ENCODE measurements around the gene ACOX2. TPM values are rescaled to one million over a fixed set of nuclear protein-coding genes. Genes with fewer than 3 reads are reported as not detected.
A peak's percentile ranks its signal among the peaks of the same experiment; 100 is the strongest.

The ACOX2 gene
- total and polyA plus RNA-seq, 2 of the 13 experiments (the other 11 are each of a cell fraction or from before 2014, with no cell fraction given) = 42.6 to 98.5 TPM

GRCh38 chr3:58519668-58520402, 17.2 kb downstream of the ACOX2 start (continued):
- TF ChIP-seq, protein P1, sequence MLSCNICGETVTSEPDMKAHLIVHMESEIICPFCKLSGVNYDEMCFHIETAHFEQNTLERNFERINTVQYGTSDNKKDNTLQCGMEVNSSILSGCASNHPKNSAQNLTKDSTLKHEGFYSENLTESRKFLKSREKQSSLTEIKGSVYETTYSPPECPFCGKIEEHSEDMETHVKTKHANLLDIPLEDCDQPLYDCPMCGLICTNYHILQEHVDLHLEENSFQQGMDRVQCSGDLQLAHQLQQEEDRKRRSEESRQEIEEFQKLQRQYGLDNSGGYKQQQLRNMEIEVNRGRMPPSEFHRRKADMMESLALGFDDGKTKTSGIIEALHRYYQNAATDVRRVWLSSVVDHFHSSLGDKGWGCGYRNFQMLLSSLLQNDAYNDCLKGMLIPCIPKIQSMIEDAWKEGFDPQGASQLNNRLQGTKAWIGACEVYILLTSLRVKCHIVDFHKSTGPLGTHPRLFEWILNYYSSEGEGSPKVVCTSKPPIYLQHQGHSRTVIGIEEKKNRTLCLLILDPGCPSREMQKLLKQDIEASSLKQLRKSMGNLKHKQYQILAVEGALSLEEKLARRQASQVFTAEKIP (CRISPR knock-in tag; IDR thresholded peaks at IDR 0.05; ENCODE audit: borderline replicate concordance) = no peak
- TF ChIP-seq ZFP91 (CRISPR knock-in tag; IDR thresholded peaks at IDR 0.05; ENCODE audit: borderline replicate concordance) = no peak
- TF ChIP-seq PHF5A (CRISPR knock-in tag; IDR thresholded peaks at IDR 0.05; ENCODE audit: low read depth, unreplicated experiment) = peak; percentile 44
- no peak for TF ChIP-seq SRSF1 (optimal IDR thresholded peaks at IDR 0.05; ENCODE audit: low read depth, low read length)
- no peak for TF ChIP-seq SMAD9 (CRISPR knock-in tag; IDR thresholded peaks at IDR 0.05)
- TF ChIP-seq, protein P2, sequence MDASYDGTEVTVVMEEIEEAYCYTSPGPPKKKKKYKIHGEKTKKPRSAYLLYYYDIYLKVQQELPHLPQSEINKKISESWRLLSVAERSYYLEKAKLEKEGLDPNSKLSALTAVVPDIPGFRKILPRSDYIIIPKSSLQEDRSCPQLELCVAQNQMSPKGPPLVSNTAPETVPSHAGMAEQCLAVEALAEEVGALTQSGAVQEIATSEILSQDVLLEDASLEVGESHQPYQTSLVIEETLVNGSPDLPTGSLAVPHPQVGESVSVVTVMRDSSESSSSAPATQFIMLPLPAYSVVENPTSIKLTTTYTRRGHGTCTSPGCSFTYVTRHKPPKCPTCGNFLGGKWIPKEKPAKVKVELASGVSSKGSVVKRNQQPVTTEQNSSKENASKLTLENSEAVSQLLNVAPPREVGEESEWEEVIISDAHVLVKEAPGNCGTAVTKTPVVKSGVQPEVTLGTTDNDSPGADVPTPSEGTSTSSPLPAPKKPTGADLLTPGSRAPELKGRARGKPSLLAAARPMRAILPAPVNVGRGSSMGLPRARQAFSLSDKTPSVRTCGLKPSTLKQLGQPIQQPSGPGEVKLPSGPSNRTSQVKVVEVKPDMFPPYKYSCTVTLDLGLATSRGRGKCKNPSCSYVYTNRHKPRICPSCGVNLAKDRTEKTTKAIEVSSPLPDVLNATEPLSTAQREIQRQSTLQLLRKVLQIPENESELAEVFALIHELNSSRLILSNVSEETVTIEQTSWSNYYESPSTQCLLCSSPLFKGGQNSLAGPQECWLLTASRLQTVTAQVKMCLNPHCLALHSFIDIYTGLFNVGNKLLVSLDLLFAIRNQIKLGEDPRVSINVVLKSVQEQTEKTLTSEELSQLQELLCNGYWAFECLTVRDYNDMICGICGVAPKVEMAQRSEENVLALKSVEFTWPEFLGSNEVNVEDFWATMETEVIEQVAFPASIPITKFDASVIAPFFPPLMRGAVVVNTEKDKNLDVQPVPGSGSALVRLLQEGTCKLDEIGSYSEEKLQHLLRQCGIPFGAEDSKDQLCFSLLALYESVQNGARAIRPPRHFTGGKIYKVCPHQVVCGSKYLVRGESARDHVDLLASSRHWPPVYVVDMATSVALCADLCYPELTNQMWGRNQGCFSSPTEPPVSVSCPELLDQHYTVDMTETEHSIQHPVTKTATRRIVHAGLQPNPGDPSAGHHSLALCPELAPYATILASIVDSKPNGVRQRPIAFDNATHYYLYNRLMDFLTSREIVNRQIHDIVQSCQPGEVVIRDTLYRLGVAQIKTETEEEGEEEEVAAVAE (CRISPR knock-in tag; IDR thresholded peaks at IDR 0.05; ENCODE audit: borderline replicate concordance) = no peak
- no peak for TF ChIP-seq ZNF484 (CRISPR knock-in tag; IDR thresholded peaks at IDR 0.05; ENCODE audit: borderline replicate concordance, low read depth)
- 0 out of 2 replicates have a peak, but pooled peaks have one; percentile 64 for TF ChIP-seq ZNF747 (CRISPR knock-in tag; IDR thresholded peaks at IDR 0.05; ENCODE audit: borderline replicate concordance)
- no peak for TF ChIP-seq ARHGAP35 (CRISPR knock-in tag; IDR thresholded peaks at IDR 0.05; ENCODE audit: borderline replicate concordance)
- TF ChIP-seq ZNF230 (CRISPR knock-in tag; IDR thresholded peaks at IDR 0.05) = 0 out of 2 replicates have a peak, but pooled peaks have one; percentile 65
- no peak for TF ChIP-seq ZNF577 (CRISPR knock-in tag; IDR thresholded peaks at IDR 0.05; ENCODE audit: borderline replicate concordance, low read depth)
- TF ChIP-seq RCOR2 (CRISPR knock-in tag; IDR thresholded peaks at IDR 0.05) = peak; percentile 75; the same call in 1 of the 2 replicates
- no peak; the same call in 1 of the 2 replicates for TF ChIP-seq ZNF556 (CRISPR knock-in tag; IDR thresholded peaks at IDR 0.05; ENCODE audit: borderline replicate concordance)
- TF ChIP-seq DMTF1 (CRISPR knock-in tag; IDR thresholded peaks at IDR 0.05) = no peak
- TF ChIP-seq, protein P3, sequence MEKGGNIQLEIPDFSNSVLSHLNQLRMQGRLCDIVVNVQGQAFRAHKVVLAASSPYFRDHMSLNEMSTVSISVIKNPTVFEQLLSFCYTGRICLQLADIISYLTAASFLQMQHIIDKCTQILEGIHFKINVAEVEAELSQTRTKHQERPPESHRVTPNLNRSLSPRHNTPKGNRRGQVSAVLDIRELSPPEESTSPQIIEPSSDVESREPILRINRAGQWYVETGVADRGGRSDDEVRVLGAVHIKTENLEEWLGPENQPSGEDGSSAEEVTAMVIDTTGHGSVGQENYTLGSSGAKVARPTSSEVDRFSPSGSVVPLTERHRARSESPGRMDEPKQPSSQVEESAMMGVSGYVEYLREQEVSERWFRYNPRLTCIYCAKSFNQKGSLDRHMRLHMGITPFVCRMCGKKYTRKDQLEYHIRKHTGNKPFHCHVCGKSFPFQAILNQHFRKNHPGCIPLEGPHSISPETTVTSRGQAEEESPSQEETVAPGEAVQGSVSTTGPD (CRISPR knock-in tag; IDR thresholded peaks at IDR 0.05) = no peak
- no peak for TF ChIP-seq ZNF552 (CRISPR knock-in tag; IDR thresholded peaks at IDR 0.05; ENCODE audit: borderline replicate concordance)
